CD4-positive, alpha-beta T cell treated with Interleukin-1 beta for 1 hour (primary cell): ENCODE data around the gene TRIM66.

Experiments used
- DNase-seq, 2 donors: peaks; one replicate each; pipeline ENCODE4 v3.0.0-alpha.2; 2020 to 2022

Gene TRIM66

GRCh38 chr11:8605971-8606563 lies 76.4 kb downstream of the TRIM66 start:
- DNase-seq = no peak

- peak; percentile 6 to 7 for DNase-seq
These were observed 78.3 kb downstream of the TRIM66 start for GRCh38 chr11:8604078-8604723.

- DNase-seq = no peak
These were observed 78.8 kb downstream of the TRIM66 start for GRCh38 chr11:8603696-8604077.

- DNase-seq = no peak
These were observed 80.9 kb downstream of the TRIM66 start for GRCh38 chr11:8601376-8602133.

- DNase-seq = no peak
These were observed 84.0 kb downstream of the TRIM66 start for GRCh38 chr11:8598506-8598905.

GRCh38 chr11:8597182-8597581 lies 85.3 kb downstream of the TRIM66 start:
- no peak for DNase-seq

- DNase-seq = no peak
These were observed 85.9 kb downstream of the TRIM66 start for GRCh38 chr11:8596504-8597046.

GRCh38 chr11:8593935-8594909 lies 88.2 kb downstream of the TRIM66 start, which contains the start of gene STK33:
STK33 (minus strand) TSS chr11:8594228; CDS start chr11:8474905, 119,323 bp downstream.
- peak; percentile 9 to 22 for DNase-seq

GRCh38 chr11:8593455-8593854 lies 89.0 kb downstream of the TRIM66 start:
- DNase-seq = no peak

- no peak for DNase-seq
These were observed 94.5 kb downstream of the TRIM66 start for GRCh38 chr11:8587915-8588314.

- DNase-seq = no peak
These were observed 95.7 kb downstream of the TRIM66 start for GRCh38 chr11:8586805-8587204.

GRCh38 chr11:8586184-8586583 lies 96.3 kb downstream of the TRIM66 start:
- no peak for DNase-seq

- no peak for DNase-seq
These were observed 98.0 kb downstream of the TRIM66 start for GRCh38 chr11:8584511-8584910.

- DNase-seq = no peak
These were observed 98.4 kb downstream of the TRIM66 start for GRCh38 chr11:8584082-8584481.

GRCh38 chr11:8581300-8581699 lies 101.2 kb downstream of the TRIM66 start:
- no peak for DNase-seq

GRCh38 chr11:8577791-8578581 lies 104.5 kb downstream of the TRIM66 start:
- DNase-seq = no peak

GRCh38 chr11:8574798-8575197 lies 107.7 kb downstream of the TRIM66 start:
- DNase-seq = no peak

GRCh38 chr11:8573777-8574176 lies 108.7 kb downstream of the TRIM66 start:
- no peak for DNase-seq

GRCh38 chr11:8567602-8568198 lies 114.8 kb downstream of the TRIM66 start:
- no peak for DNase-seq

GRCh38 chr11:8566613-8567210 lies 115.8 kb downstream of the TRIM66 start:
- peak in 1 of 2 donors; percentile 34 for DNase-seq

- no peak for DNase-seq
These were observed 117.9 kb downstream of the TRIM66 start for GRCh38 chr11:8564526-8564925.
